CMK (cell line): ENCODE data around the gene HABP2.

Experiments used
- DNase-seq: peaks from one replicate; pipeline ENCODE4 v3.0.0-alpha.2; 2010; ENCODE audit warnings: low read depth

Gene HABP2

DNA sequence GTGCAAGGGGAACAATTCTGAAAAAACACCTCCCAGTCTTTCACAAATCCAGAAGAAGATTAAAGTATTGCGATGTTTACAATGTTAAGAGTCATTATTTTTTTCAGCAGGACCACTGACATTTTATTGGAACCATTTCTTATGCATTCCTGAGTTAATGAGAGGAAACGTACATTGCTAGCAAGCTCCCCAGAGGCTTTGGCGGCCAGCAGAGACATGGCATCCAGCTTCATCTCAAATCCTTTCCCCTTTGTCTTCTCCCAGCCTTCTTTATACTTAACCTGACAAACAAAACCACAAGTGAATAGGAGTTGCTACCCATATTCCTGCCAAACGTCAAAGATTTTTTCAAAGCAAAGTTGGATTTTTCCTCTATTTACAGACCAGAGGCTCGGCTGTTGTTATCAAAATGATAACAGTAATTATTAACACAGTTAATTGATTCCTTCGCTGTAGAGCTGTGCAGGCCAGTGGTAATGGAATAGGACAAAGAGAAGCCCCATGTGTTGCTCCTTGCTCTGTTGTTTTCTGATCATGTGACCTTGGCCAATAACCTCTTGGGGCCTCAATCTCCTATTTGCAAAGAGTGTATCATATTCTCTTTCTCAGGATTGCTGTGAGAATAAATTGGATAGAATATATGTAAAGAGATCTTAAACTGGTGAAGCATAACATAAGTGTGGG lies 79.0 kb downstream of the HABP2 start:
- no peak for DNase-seq
